GM12878 (cell line): ENCODE data around the gene PEMT.

Experiments used
- BHLHE40 ChIP-seq, 2 experiments: fragments of 450-650 bp in 1 of 2; IDR thresholded peaks; 2 replicates each; pipeline ENCODE4 v1.6.1; 2011 to 2017; ENCODE audit warnings: low read depth in 2 of 2, borderline replicate concordance in 1 of 2, improper control_type of control experiment in 1 of 2, low read length in 1 of 2, mild to moderate bottlenecking in 1 of 2
- EGR1 ChIP-seq, 2 experiments: IDR thresholded peaks; 1 replicate in 1 of 2; 2 replicates in 1 of 2; pipeline ENCODE4 v1.6.1; 2011 to 2012; ENCODE audit warnings: low read depth in 2 of 2, low read length in 2 of 2, borderline replicate concordance in 1 of 2, mild to moderate bottlenecking in 1 of 2, moderate library complexity in 1 of 2
- EZH2 ChIP-seq: IDR thresholded peaks from 2 replicates; pipeline ENCODE4 v1.6.1; 2012; ENCODE audit warnings: low read depth, mild to moderate bottlenecking, control low read depth, inconsistent platforms, low read length, borderline replicate concordance; ENCODE audit not compliant: control insufficient read depth
- GABPA ChIP-seq: IDR thresholded peaks from 2 replicates; pipeline ENCODE4 v1.6.1; 2014; ENCODE audit warnings: antibody characterized with exemption, low read depth, mild to moderate bottlenecking, inconsistent platforms
- LARP7 ChIP-seq: fragments of 450-650 bp; IDR thresholded peaks from 2 replicates; pipeline ENCODE4 v1.6.1; 2017; ENCODE audit warnings: mild to moderate bottlenecking
- NFIC ChIP-seq: IDR thresholded peaks from 2 replicates; pipeline ENCODE4 v1.6.1; 2012; ENCODE audit warnings: low read depth, mild to moderate bottlenecking, inconsistent platforms, low read length, moderate library complexity
- POLR2A ChIP-seq: IDR thresholded peaks from 2 replicates; pipeline ENCODE4 v1.6.1; 2011; ENCODE audit warnings: low read depth, mild to moderate bottlenecking, low read length
- POLR2AphosphoS5 ChIP-seq: IDR thresholded peaks from 2 replicates; pipeline ENCODE4 v1.6.1; 2011; ENCODE audit warnings: mild to moderate bottlenecking, low read length, inconsistent platforms
- SMAD1 ChIP-seq: fragments of 450-650 bp; IDR thresholded peaks from 2 replicates; pipeline ENCODE4 v1.6.1; 2018; ENCODE audit warnings: mild to moderate bottlenecking, low read depth; ENCODE audit not compliant: partially characterized antibody
- TF ChIP-seq, protein P1 (sequence below), 3 experiments: IDR thresholded peaks in 2 of 3; conservative IDR thresholded peaks in 1 of 3; 2 replicates each; pipeline ENCODE4 v1.5.1; 2011; ENCODE audit warnings: low read depth in 3 of 3, low read length in 3 of 3, mild to moderate bottlenecking in 3 of 3, control low read depth in 2 of 3, moderate library complexity in 2 of 3, inconsistent platforms in 1 of 3, mixed read lengths in 1 of 3; ENCODE audit not compliant: control insufficient read depth in 2 of 3, insufficient read depth in 1 of 3; ENCODE audit errors: extremely low read depth in 1 of 3
- TF ChIP-seq, protein P2 (sequence below): IDR thresholded peaks from 2 replicates; pipeline ENCODE4 v1.6.1; 2012; ENCODE audit warnings: improper control_type of control experiment, low read depth, low read length; ENCODE audit not compliant: insufficient replicate concordance
- TF ChIP-seq, protein P3 (sequence below): IDR thresholded peaks from 2 replicates; pipeline ENCODE4 v1.6.1; 2012; ENCODE audit warnings: low read length, inconsistent platforms

GRCh38 chr17:17542906-17543635 lies 48.4 kb downstream of the PEMT start:
- TF ChIP-seq SMAD1 (no peak), GABPA (no peak), EZH2 (no peak), POLR2A (no peak), LARP7 (no peak), POLR2AphosphoS5 (no peak), NFIC (no peak), BHLHE40 (IDR thresholded peaks at IDR 0.05; ENCODE audit: borderline replicate concordance in 1 of 2, low read depth in 2 of 2, low read length in 1 of 2) (no peak), EGR1 (IDR thresholded peaks at IDR 0.05; ENCODE audit: borderline replicate concordance in 1 of 2, low read depth in 2 of 2, low read length in 2 of 2) (no peak)
- TF ChIP-seq, protein P1, sequence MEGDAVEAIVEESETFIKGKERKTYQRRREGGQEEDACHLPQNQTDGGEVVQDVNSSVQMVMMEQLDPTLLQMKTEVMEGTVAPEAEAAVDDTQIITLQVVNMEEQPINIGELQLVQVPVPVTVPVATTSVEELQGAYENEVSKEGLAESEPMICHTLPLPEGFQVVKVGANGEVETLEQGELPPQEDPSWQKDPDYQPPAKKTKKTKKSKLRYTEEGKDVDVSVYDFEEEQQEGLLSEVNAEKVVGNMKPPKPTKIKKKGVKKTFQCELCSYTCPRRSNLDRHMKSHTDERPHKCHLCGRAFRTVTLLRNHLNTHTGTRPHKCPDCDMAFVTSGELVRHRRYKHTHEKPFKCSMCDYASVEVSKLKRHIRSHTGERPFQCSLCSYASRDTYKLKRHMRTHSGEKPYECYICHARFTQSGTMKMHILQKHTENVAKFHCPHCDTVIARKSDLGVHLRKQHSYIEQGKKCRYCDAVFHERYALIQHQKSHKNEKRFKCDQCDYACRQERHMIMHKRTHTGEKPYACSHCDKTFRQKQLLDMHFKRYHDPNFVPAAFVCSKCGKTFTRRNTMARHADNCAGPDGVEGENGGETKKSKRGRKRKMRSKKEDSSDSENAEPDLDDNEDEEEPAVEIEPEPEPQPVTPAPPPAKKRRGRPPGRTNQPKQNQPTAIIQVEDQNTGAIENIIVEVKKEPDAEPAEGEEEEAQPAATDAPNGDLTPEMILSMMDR (IDR thresholded peaks at IDR 0.05 in 2 of 3, conservative IDR thresholded peaks at IDR 0.05 in 1 of 3; ENCODE audit: control insufficient read depth in 2 of 3, extremely low read depth in 1 of 3, insufficient read depth in 1 of 3, low read depth in 3 of 3, low read length in 3 of 3): no peak
- TF ChIP-seq, protein P2, sequence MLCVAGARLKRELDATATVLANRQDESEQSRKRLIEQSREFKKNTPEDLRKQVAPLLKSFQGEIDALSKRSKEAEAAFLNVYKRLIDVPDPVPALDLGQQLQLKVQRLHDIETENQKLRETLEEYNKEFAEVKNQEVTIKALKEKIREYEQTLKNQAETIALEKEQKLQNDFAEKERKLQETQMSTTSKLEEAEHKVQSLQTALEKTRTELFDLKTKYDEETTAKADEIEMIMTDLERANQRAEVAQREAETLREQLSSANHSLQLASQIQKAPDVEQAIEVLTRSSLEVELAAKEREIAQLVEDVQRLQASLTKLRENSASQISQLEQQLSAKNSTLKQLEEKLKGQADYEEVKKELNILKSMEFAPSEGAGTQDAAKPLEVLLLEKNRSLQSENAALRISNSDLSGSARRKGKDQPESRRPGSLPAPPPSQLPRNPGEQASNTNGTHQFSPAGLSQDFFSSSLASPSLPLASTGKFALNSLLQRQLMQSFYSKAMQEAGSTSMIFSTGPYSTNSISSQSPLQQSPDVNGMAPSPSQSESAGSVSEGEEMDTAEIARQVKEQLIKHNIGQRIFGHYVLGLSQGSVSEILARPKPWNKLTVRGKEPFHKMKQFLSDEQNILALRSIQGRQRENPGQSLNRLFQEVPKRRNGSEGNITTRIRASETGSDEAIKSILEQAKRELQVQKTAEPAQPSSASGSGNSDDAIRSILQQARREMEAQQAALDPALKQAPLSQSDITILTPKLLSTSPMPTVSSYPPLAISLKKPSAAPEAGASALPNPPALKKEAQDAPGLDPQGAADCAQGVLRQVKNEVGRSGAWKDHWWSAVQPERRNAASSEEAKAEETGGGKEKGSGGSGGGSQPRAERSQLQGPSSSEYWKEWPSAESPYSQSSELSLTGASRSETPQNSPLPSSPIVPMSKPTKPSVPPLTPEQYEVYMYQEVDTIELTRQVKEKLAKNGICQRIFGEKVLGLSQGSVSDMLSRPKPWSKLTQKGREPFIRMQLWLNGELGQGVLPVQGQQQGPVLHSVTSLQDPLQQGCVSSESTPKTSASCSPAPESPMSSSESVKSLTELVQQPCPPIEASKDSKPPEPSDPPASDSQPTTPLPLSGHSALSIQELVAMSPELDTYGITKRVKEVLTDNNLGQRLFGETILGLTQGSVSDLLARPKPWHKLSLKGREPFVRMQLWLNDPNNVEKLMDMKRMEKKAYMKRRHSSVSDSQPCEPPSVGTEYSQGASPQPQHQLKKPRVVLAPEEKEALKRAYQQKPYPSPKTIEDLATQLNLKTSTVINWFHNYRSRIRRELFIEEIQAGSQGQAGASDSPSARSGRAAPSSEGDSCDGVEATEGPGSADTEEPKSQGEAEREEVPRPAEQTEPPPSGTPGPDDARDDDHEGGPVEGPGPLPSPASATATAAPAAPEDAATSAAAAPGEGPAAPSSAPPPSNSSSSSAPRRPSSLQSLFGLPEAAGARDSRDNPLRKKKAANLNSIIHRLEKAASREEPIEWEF: no peak
- TF ChIP-seq, protein P3, sequence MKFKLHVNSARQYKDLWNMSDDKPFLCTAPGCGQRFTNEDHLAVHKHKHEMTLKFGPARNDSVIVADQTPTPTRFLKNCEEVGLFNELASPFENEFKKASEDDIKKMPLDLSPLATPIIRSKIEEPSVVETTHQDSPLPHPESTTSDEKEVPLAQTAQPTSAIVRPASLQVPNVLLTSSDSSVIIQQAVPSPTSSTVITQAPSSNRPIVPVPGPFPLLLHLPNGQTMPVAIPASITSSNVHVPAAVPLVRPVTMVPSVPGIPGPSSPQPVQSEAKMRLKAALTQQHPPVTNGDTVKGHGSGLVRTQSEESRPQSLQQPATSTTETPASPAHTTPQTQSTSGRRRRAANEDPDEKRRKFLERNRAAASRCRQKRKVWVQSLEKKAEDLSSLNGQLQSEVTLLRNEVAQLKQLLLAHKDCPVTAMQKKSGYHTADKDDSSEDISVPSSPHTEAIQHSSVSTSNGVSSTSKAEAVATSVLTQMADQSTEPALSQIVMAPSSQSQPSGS: no peak
